Transverse colon (tissue), 4 donors: ENCODE data around the gene USP24. TPM values are rescaled to one million over a fixed set of nuclear protein-coding genes. Genes with fewer than 3 reads are reported as not detected.
A peak's percentile ranks its signal among the peaks of the same experiment; 100 is the strongest.

Experiments
- DNase-seq: peaks from one replicate; pipeline ENCODE4 v3.0.0-alpha.2; 2019
- H3K27ac ChIP-seq, 4 donors: fragments of 200-600 bp; sonication (generic); 2 replicates each; pipeline ENCODE4 v1.5.1; 2016 to 2018; ENCODE audit warnings: inconsistent platforms in 4 of 4
- H3K27me3 ChIP-seq: fragments of 200-600 bp; sonication (generic); 2 replicates; pipeline ENCODE4 v1.5.1; 2017; ENCODE audit warnings: inconsistent platforms
- H3K36me3 ChIP-seq, 4 donors: fragments of 200-600 bp; sonication (generic); 2 replicates each; pipeline ENCODE4 v1.5.1; 2017 to 2019; ENCODE audit warnings: inconsistent platforms in 4 of 4
- H3K4me1 ChIP-seq, 4 donors: fragments of 200-600 bp; sonication (generic); 2 replicates each; pipeline ENCODE4 v1.5.1; 2017 to 2020; ENCODE audit warnings: inconsistent platforms in 4 of 4
- H3K4me3 ChIP-seq, 4 donors: fragments of 200-600 bp; sonication (generic); 1 replicate in 1 of 4; 2 replicates in 3 of 4; pipeline versions ENCODE4 v1.5.1 to v1.6.1; 2017 to 2019; ENCODE audit warnings: inconsistent platforms in 4 of 4
- H3K9me3 ChIP-seq, 2 donors: fragments of 200-600 bp; sonication (generic); 2 replicates each; pipeline ENCODE4 v1.5.1; 2017 to 2019; ENCODE audit warnings: inconsistent platforms in 2 of 2
- CTCF ChIP-seq, 5 experiments: fragments of 200-600 bp in 3 of 5; fragments of 450-650 bp in 2 of 5; sonication (generic) in 3 of 5; IDR thresholded peaks; 1 replicate in 2 of 5; 2 replicates in 3 of 5; pipeline ENCODE4 v1.5.1; 2016 to 2017; ENCODE audit warnings: antibody characterized with exemption in 5 of 5, inconsistent platforms in 3 of 5, mild to moderate bottlenecking in 2 of 5, moderate library complexity in 1 of 5
- EP300 ChIP-seq: sonication (generic); formaldehyde crosslinking; IDR thresholded peaks from one replicate; pipeline ENCODE4 v1.6.1; 2017; ENCODE audit warnings: antibody characterized with exemption, low read depth
- POLR2A ChIP-seq: fragments of 450-650 bp; IDR thresholded peaks from one replicate; pipeline ENCODE4 v1.6.1; 2016; ENCODE audit warnings: antibody characterized with exemption, mild to moderate bottlenecking, moderate library complexity
- POLR2AphosphoS5 ChIP-seq, 3 donors: sonication (generic); formaldehyde crosslinking; IDR thresholded peaks; one replicate each; pipeline ENCODE4 v1.6.1; 2016; ENCODE audit warnings: antibody characterized with exemption in 3 of 3
- WGBS, 2 donors: methylation state at CpG; one replicate each; pipeline ENCODE4 v1.1.5; 2018; ENCODE audit warnings: low coverage in 1 of 2; 5-methylcytosine and 5-hydroxymethylcytosine counted together
- in situ Hi-C, 4 donors: fragments of 200-750 bp; cut with MboI; loops; one replicate each; pipeline versions ENCODE4 v1.15.0 to v1.15.1; 2017; ENCODE audit warnings: low sequenced_read_pairs in 3 of 4, low pct_ligation_motif_present in 1 of 4, low pct_unique_long_range_greater_than_20kb in 1 of 4
- intact Hi-C: fragments of 100-400 bp; cut with DNase I; formaldehyde crosslinking; loops from one replicate; pipeline ENCODE4 v1.15.1; 2023; ENCODE audit warnings: low total_unique reads
- total RNA-seq, 4 donors: library from RNA; depleted of rRNA; stranded (reverse); fragments of >200 nt; gene quantifications; one replicate each; pipeline ENCODE4 v1.1.0, GENCODE V29; 2016

USP24 gene
- total RNA-seq, 4 donors from 2014 or later = 30.7 to 79.4 (median 48.9) TPM

- Histone ChIP-seq H3K27ac (peak overlapping the region in 2 of 4 donors; percentile 43 to 60), H3K27me3 (no peaks in the 10 kb centered on the region), H3K36me3 (peaks cover 0 to 26% (median 10%) of the 10 kb centered on the region in 4 donors), H3K4me3 (no peak overlapping the region), H3K4me1 (peaks cover 0 to 10% (median 0%) of the 10 kb centered on the region in 4 donors), H3K9me3 (no peaks in the 10 kb centered on the region)
- no peak for DNase-seq
- intact Hi-C loops = no loop called here
- in situ Hi-C loops = no loop called here
- TF ChIP-seq CTCF (IDR thresholded peaks at IDR 0.05) (no peak), EP300 (no peak), POLR2A (no peak), POLR2AphosphoS5 (IDR thresholded peaks at IDR 0.05) (no peak)
- whole genome bisulfite sequencing, 2 donors = 60 to 91% methylated on average over 1 to 4 of the region's 4 CpGs
Measured at GRCh38 chr1:55065648-55066047, 149.5 kb downstream of the USP24 start.

GRCh38 chr1:55064861-55065263 lies 150.3 kb downstream of the USP24 start:
- Histone ChIP-seq H3K4me1 (peaks cover 0 to 10% (median 0%) of the 10 kb centered on the region in 4 donors), H3K9me3 (no peaks in the 10 kb centered on the region), H3K27me3 (no peaks in the 10 kb centered on the region), H3K36me3 (peaks cover 0 to 19% (median 6%) of the 10 kb centered on the region in 4 donors), H3K4me3 (no peak overlapping the region), H3K27ac (peak overlapping the region in 3 of 4 donors; percentile 2 to 60 (median 43))
- no peak for DNase-seq
- WGBS, 2 donors = 32 to 90% methylated on average over 2 of the region's 2 CpGs
- peak in 1 of 3 donors; percentile 16 for TF ChIP-seq POLR2AphosphoS5 (IDR thresholded peaks at IDR 0.05)
- TF ChIP-seq CTCF (IDR thresholded peaks at IDR 0.05) = no peak
- in situ Hi-C loops (no loop called here), intact Hi-C loops (no loop called here)

- H3K4me1 ChIP-seq = peaks cover 0 to 10% (median 0%) of the 10 kb centered on the region in 4 donors
- intact Hi-C loops = no loop called here
- peak overlapping the region in 3 of 4 donors; percentile 2 to 60 (median 43) for H3K27ac ChIP-seq
- H3K27me3 ChIP-seq = no peaks in the 10 kb centered on the region
- WGBS, 2 donors = 54% methylated on average over 12 of the region's 12 CpGs; no CpG with 5 or more reads in 1 of the 2 donors
- peaks cover 0 to 19% (median 6%) of the 10 kb centered on the region in 4 donors for H3K36me3 ChIP-seq
- DNase-seq = no peak
- no peak for TF ChIP-seq EP300
- TF ChIP-seq POLR2AphosphoS5 (IDR thresholded peaks at IDR 0.05) = no peak
- no peak for TF ChIP-seq CTCF (IDR thresholded peaks at IDR 0.05)
- TF ChIP-seq POLR2A = no peak
- no peak overlapping the region for H3K4me3 ChIP-seq
- in situ Hi-C loops = no loop called here
- no peaks in the 10 kb centered on the region for H3K9me3 ChIP-seq
Measured at GRCh38 chr1:55064071-55064581, 151.0 kb downstream of the USP24 start.

GRCh38 chr1:55063577-55063942 lies 151.6 kb downstream of the USP24 start:
- Histone ChIP-seq H3K4me1 (peaks cover 0 to 10% (median 0%) of the 10 kb centered on the region in 4 donors), H3K4me3 (no peak overlapping the region), H3K27me3 (no peaks in the 10 kb centered on the region), H3K36me3 (peaks cover 0 to 14% (median 4%) of the 10 kb centered on the region in 4 donors), H3K27ac (no peak overlapping the region), H3K9me3 (no peaks in the 10 kb centered on the region)
- DNase-seq = no peak
- WGBS, 2 donors = 83 to 100% methylated on average over 1 to 8 of the region's 9 CpGs
- in situ Hi-C loops (no loop called here), intact Hi-C loops (no loop called here)
- TF ChIP-seq EP300 = no peak
- TF ChIP-seq POLR2A = no peak
- no peak for TF ChIP-seq POLR2AphosphoS5 (IDR thresholded peaks at IDR 0.05)
- TF ChIP-seq CTCF (IDR thresholded peaks at IDR 0.05) = no peak
